ENCODE results near the gene RASSF10.

RASSF10 gene

DNA sequence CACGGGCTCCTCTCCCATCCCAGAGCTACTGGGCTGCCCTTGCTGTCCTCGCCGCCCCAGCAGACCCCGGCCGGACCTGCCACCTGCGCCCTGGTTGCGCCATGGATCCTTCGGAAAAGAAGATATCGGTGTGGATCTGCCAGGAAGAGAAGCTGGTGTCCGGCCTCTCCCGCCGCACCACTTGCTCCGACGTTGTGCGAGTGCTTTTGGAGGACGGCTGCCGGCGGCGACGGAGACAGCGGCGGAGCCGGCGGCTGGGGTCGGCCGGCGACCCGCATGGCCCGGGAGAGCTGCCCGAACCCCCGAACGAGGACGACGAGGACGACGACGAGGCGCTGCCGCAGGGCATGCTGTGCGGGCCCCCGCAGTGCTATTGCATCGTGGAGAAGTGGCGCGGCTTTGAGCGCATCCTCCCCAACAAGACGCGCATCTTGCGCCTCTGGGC is 382 bp downstream of the RASSF10 start:
- DNase-seq (ENCODE audit: low spot score) = no peak
- Histone ChIP-seq H3K4me1 (ENCODE audit: insufficient read depth, poor library complexity, severe bottlenecking) (peaks cover 7% of the 10 kb centered on the region), H3K9me3 (ENCODE audit: severe bottlenecking) (no peaks in the 10 kb centered on the region), H3K36me3 (ENCODE audit: low read depth) (no peaks in the 10 kb centered on the region), H3K27ac (ENCODE audit: poor library complexity, severe bottlenecking) (no peak overlapping the region), H3K4me3 (ENCODE audit: severe bottlenecking) (peak overlapping the region; percentile 27), H3K27me3 (ENCODE audit: insufficient read depth, poor library complexity, severe bottlenecking) (peaks cover 15% of the 10 kb centered on the region)
- ATAC-seq (ENCODE audit: low read depth) = peak; percentile 25
- no peak for TF ChIP-seq CTCF (IDR thresholded peaks at IDR 0.05; ENCODE audit: poor library complexity, severe bottlenecking)

GRCh38 chr11:13009921-13010748 is 1.0 kb downstream of the RASSF10 start:
- Histone ChIP-seq H3K9me3 (ENCODE audit: severe bottlenecking) (no peaks in the 10 kb centered on the region), H3K27me3 (ENCODE audit: insufficient read depth, poor library complexity, severe bottlenecking) (peaks cover 15% of the 10 kb centered on the region), H3K27ac (ENCODE audit: poor library complexity, severe bottlenecking) (no peak overlapping the region), H3K4me3 (ENCODE audit: severe bottlenecking) (peak overlapping the region; percentile 27), H3K36me3 (ENCODE audit: low read depth) (no peaks in the 10 kb centered on the region), H3K4me1 (ENCODE audit: insufficient read depth, poor library complexity, severe bottlenecking) (peaks cover 7% of the 10 kb centered on the region)
- DNase-seq (ENCODE audit: low spot score) = peak; percentile 61
- TF ChIP-seq CTCF (IDR thresholded peaks at IDR 0.05; ENCODE audit: poor library complexity, severe bottlenecking) = peak; percentile 21
- ATAC-seq (ENCODE audit: low read depth) = peak; percentile 34

GRCh38 chr11:13010749-13011465 is 1.8 kb downstream of the RASSF10 start:
- Histone ChIP-seq H3K9me3 (ENCODE audit: severe bottlenecking) (no peaks in the 10 kb centered on the region), H3K4me3 (ENCODE audit: severe bottlenecking) (no peak overlapping the region), H3K4me1 (ENCODE audit: insufficient read depth, poor library complexity, severe bottlenecking) (peaks cover 7% of the 10 kb centered on the region), H3K27me3 (ENCODE audit: insufficient read depth, poor library complexity, severe bottlenecking) (peaks cover 15% of the 10 kb centered on the region), H3K27ac (ENCODE audit: poor library complexity, severe bottlenecking) (no peak overlapping the region), H3K36me3 (ENCODE audit: low read depth) (no peaks in the 10 kb centered on the region)
- DNase-seq (ENCODE audit: low spot score) (no peak), ATAC-seq (ENCODE audit: low read depth) (no peak)
- TF ChIP-seq CTCF (IDR thresholded peaks at IDR 0.05; ENCODE audit: poor library complexity, severe bottlenecking) = no peak

GRCh38 chr11:13011466-13012055 is 2.4 kb downstream of the RASSF10 start:
- peaks cover 15% of the 10 kb centered on the region for H3K27me3 ChIP-seq (ENCODE audit: insufficient read depth, poor library complexity, severe bottlenecking)
- DNase-seq (ENCODE audit: low spot score) = no peak
- H3K4me3 ChIP-seq (ENCODE audit: severe bottlenecking) = no peak overlapping the region
- peaks cover 7% of the 10 kb centered on the region for H3K4me1 ChIP-seq (ENCODE audit: insufficient read depth, poor library complexity, severe bottlenecking)
- no peak overlapping the region for H3K27ac ChIP-seq (ENCODE audit: poor library complexity, severe bottlenecking)
- TF ChIP-seq CTCF (IDR thresholded peaks at IDR 0.05; ENCODE audit: poor library complexity, severe bottlenecking) = no peak
- no peaks in the 10 kb centered on the region for H3K36me3 ChIP-seq (ENCODE audit: low read depth)
- no peak for ATAC-seq (ENCODE audit: low read depth)
- no peaks in the 10 kb centered on the region for H3K9me3 ChIP-seq (ENCODE audit: severe bottlenecking)

Data from RWPE2 (cell line).